Measurements from ENCODE around the gene UBE2Z.

DNA sequence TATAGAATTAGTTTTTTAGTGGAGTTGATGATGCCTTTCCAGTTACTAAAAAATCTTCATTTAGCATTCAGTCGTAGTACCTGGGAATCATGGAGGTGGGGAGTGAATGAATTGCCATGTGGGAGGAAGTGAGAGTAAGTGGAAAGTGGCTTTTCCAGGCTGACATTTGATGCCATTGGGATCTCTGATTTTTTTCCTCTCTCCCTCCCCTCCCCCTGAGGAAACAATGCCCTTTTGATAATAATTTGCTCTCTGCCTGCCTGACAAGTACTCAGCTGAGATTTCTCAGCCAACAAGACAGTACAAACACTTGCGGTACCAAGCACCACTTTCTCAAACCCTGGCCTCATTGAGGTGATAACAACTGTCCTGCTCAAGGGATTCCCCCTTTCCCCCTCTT is 2.2 kb downstream of the UBE2Z start:
- TF ChIP-seq TAF1 (conservative IDR thresholded peaks at IDR 0.05) (no peak), FOXA1 (IDR thresholded peaks at IDR 0.05) (no peak), MAX (IDR thresholded peaks at IDR 0.05) (no peak), GABPA (IDR thresholded peaks at IDR 0.05 in 1 of 2, conservative IDR thresholded peaks at IDR 0.05 in 1 of 2) (no peak), HNF4G (IDR thresholded peaks at IDR 0.05) (no peak), JUND (IDR thresholded peaks at IDR 0.05) (no peak), YY1 (IDR thresholded peaks at IDR 0.05) (no peak)
- TF ChIP-seq, protein P1, sequence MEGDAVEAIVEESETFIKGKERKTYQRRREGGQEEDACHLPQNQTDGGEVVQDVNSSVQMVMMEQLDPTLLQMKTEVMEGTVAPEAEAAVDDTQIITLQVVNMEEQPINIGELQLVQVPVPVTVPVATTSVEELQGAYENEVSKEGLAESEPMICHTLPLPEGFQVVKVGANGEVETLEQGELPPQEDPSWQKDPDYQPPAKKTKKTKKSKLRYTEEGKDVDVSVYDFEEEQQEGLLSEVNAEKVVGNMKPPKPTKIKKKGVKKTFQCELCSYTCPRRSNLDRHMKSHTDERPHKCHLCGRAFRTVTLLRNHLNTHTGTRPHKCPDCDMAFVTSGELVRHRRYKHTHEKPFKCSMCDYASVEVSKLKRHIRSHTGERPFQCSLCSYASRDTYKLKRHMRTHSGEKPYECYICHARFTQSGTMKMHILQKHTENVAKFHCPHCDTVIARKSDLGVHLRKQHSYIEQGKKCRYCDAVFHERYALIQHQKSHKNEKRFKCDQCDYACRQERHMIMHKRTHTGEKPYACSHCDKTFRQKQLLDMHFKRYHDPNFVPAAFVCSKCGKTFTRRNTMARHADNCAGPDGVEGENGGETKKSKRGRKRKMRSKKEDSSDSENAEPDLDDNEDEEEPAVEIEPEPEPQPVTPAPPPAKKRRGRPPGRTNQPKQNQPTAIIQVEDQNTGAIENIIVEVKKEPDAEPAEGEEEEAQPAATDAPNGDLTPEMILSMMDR (IDR thresholded peaks at IDR 0.05; ENCODE audit: low read depth, low read length, missing input control), result no peak

All from liver (tissue), 3 donors.